Tibial nerve (tissue), 4 donors: ENCODE results near the gene FMN1. TPM values are rescaled to one million over a fixed set of nuclear protein-coding genes. Genes with fewer than 3 reads are reported as not detected.
A peak's percentile ranks its signal among the peaks of the same experiment; 100 is the strongest.

Experiments used
- DNase-seq, 2 donors: peaks; one replicate each; pipeline ENCODE4 v3.0.0-alpha.2; 2019; ENCODE audit warnings: low spot score in 2 of 2
- H3K27ac ChIP-seq, 4 donors: fragments of 200-600 bp; sonication (generic) in 3 of 4; one replicate each; pipeline ENCODE4 v1.5.1; 2017 to 2019; ENCODE audit warnings: mild to moderate bottlenecking in 1 of 4
- H3K27me3 ChIP-seq, 2 donors: fragments of 200-600 bp; sonication (generic) in 1 of 2; one replicate each; pipeline versions ENCODE4 v1.5.1 to v1.6.0; 2017 to 2019
- H3K36me3 ChIP-seq, 3 donors: fragments of 200-600 bp; sonication (generic); one replicate each; pipeline ENCODE4 v1.5.1; 2018 to 2019
- H3K4me1 ChIP-seq, 4 donors: fragments of 200-600 bp; sonication (generic) in 3 of 4; one replicate each; pipeline ENCODE4 v1.5.1; 2017 to 2019
- H3K4me3 ChIP-seq, 4 donors: fragments of 200-600 bp; sonication (generic) in 3 of 4; one replicate each; pipeline ENCODE4 v1.5.1; 2017 to 2019; ENCODE audit warnings: mild to moderate bottlenecking in 1 of 4, moderate library complexity in 1 of 4
- H3K9me3 ChIP-seq, 4 donors: fragments of 200-600 bp; sonication (generic) in 3 of 4; one replicate each; pipeline ENCODE4 v1.5.1; 2017 to 2019
- CTCF ChIP-seq, 5 experiments: fragments of 200-600 bp in 3 of 5; fragments of 450-650 bp in 2 of 5; sonication (generic) in 3 of 5; IDR thresholded peaks; one replicate each; pipeline ENCODE4 v1.5.1; 2016 to 2019; ENCODE audit warnings: antibody characterized with exemption in 5 of 5, mild to moderate bottlenecking in 3 of 5, moderate library complexity in 2 of 5
- EP300 ChIP-seq, 2 donors: sonication (generic); formaldehyde crosslinking; IDR thresholded peaks; one replicate each; pipeline ENCODE4 v1.6.1; 2017; ENCODE audit warnings: antibody characterized with exemption in 2 of 2, mild to moderate bottlenecking in 1 of 2
- POLR2A ChIP-seq, 2 donors: fragments of 450-650 bp; IDR thresholded peaks; one replicate each; pipeline ENCODE4 v1.6.1; 2017; ENCODE audit warnings: antibody characterized with exemption in 2 of 2, mild to moderate bottlenecking in 2 of 2, moderate library complexity in 2 of 2
- WGBS, 2 donors: methylation state at CpG; one replicate each; pipeline ENCODE4 v1.1.5; 2018; 5-methylcytosine and 5-hydroxymethylcytosine counted together
- total RNA-seq, 4 donors: library from RNA; depleted of rRNA; stranded (reverse); fragments of >200 nt; gene quantifications; one replicate each; pipeline ENCODE4 v1.1.0, GENCODE V29; 2016

The FMN1 gene
- total RNA-seq, 4 donors from 2014 or later, result 15.1 to 62.1 (median 20.7) TPM

- 76 to 83% methylated on average over 2 of the region's 2 CpGs for WGBS, 2 donors
- Histone ChIP-seq H3K4me1 (peaks cover 0 to 28% (median 2%) of the 10 kb centered on the region in 4 donors), H3K27ac (no peak overlapping the region), H3K4me3 (no peak overlapping the region), H3K36me3 (no peaks in the 10 kb centered on the region), H3K9me3 (no peaks in the 10 kb centered on the region), H3K27me3 (no peaks in the 10 kb centered on the region)
- TF ChIP-seq CTCF (IDR thresholded peaks at IDR 0.05) (no peak), EP300 (IDR thresholded peaks at IDR 0.05) (no peak), POLR2A (IDR thresholded peaks at IDR 0.05) (no peak)
- DNase-seq, result no peak
Observed at GRCh38 chr15:32857732-32858131, 336.8 kb downstream of the FMN1 start.

- Histone ChIP-seq H3K4me3 (no peak overlapping the region), H3K27ac (no peak overlapping the region), H3K4me1 (peaks cover 0 to 18% (median 2%) of the 10 kb centered on the region in 4 donors), H3K36me3 (no peaks in the 10 kb centered on the region), H3K9me3 (no peaks in the 10 kb centered on the region), H3K27me3 (no peaks in the 10 kb centered on the region)
- no peak for TF ChIP-seq EP300 (IDR thresholded peaks at IDR 0.05)
- no peak for TF ChIP-seq POLR2A (IDR thresholded peaks at IDR 0.05)
- TF ChIP-seq CTCF (IDR thresholded peaks at IDR 0.05), result no peak
- no peak for DNase-seq
- 89 to 94% methylated on average over 4 of the region's 4 CpGs for WGBS, 2 donors
Observed at GRCh38 chr15:32856753-32857152, 337.8 kb downstream of the FMN1 start.

- no peaks in the 10 kb centered on the region for H3K27me3 ChIP-seq
- TF ChIP-seq POLR2A (IDR thresholded peaks at IDR 0.05) (no peak), EP300 (IDR thresholded peaks at IDR 0.05) (peak in 1 of 2 donors; percentile 31)
- peaks cover 0 to 10% (median 2%) of the 10 kb centered on the region in 4 donors for H3K4me1 ChIP-seq
- no peak overlapping the region for H3K4me3 ChIP-seq
- no peaks in the 10 kb centered on the region for H3K36me3 ChIP-seq
- no peaks in the 10 kb centered on the region for H3K9me3 ChIP-seq
- H3K27ac ChIP-seq, result peak overlapping the region in 1 of 4 donors; percentile 9
- DNase-seq, result no peak
Observed at GRCh38 chr15:32855942-32856341, 338.6 kb downstream of the FMN1 start.

- Histone ChIP-seq H3K27me3 (no peaks in the 10 kb centered on the region), H3K4me3 (no peak overlapping the region), H3K27ac (no peak overlapping the region), H3K36me3 (no peaks in the 10 kb centered on the region), H3K4me1 (peaks cover 0 to 10% (median 2%) of the 10 kb centered on the region in 4 donors), H3K9me3 (no peaks in the 10 kb centered on the region)
- DNase-seq, result no peak
- 91 to 98% methylated on average over 3 of the region's 3 CpGs for WGBS, 2 donors
- TF ChIP-seq POLR2A (IDR thresholded peaks at IDR 0.05) (no peak), CTCF (IDR thresholded peaks at IDR 0.05) (no peak), EP300 (IDR thresholded peaks at IDR 0.05) (no peak)
Observed at GRCh38 chr15:32853592-32853991, 340.9 kb downstream of the FMN1 start.

GRCh38 chr15:32852771-32853170 lies 341.7 kb downstream of the FMN1 start:
- Histone ChIP-seq H3K27me3 (no peaks in the 10 kb centered on the region), H3K4me1 (peaks cover 0 to 6% (median 2%) of the 10 kb centered on the region in 4 donors), H3K9me3 (no peaks in the 10 kb centered on the region), H3K4me3 (no peak overlapping the region), H3K36me3 (no peaks in the 10 kb centered on the region), H3K27ac (no peak overlapping the region)
- TF ChIP-seq POLR2A (IDR thresholded peaks at IDR 0.05) (no peak), CTCF (IDR thresholded peaks at IDR 0.05) (no peak), EP300 (IDR thresholded peaks at IDR 0.05) (no peak)
- DNase-seq, result no peak
- WGBS, 2 donors, result 71 to 82% methylated on average over 3 of the region's 3 CpGs

- peaks cover 0 to 6% (median 2%) of the 10 kb centered on the region in 4 donors for H3K4me1 ChIP-seq
- no peak for DNase-seq
- H3K36me3 ChIP-seq, result no peaks in the 10 kb centered on the region
- no peak for TF ChIP-seq EP300 (IDR thresholded peaks at IDR 0.05)
- TF ChIP-seq POLR2A (IDR thresholded peaks at IDR 0.05), result no peak
- TF ChIP-seq CTCF (IDR thresholded peaks at IDR 0.05), result no peak
- no peak overlapping the region for H3K27ac ChIP-seq
- no peak overlapping the region for H3K4me3 ChIP-seq
- no peaks in the 10 kb centered on the region for H3K27me3 ChIP-seq
- 93 to 95% methylated on average over 4 of the region's 4 CpGs for WGBS, 2 donors
- H3K9me3 ChIP-seq, result no peaks in the 10 kb centered on the region
Observed at GRCh38 chr15:32852017-32852416, 342.5 kb downstream of the FMN1 start.
